ENCODE measurements around the gene ZAR1.
"Not testable (repeated sequence)": the region's sequence is repeated elsewhere in the genome, so short reads cannot be mapped to it uniquely, and the experiment has no call there.

Gene ZAR1

GRCh38 chr4:48490012-48490679 lies at the start of gene ZAR1:
ZAR1 (plus strand) TSS chr4:48490252; CDS start chr4:48490292, 40 bp downstream.
- no peak for DNase-seq (ENCODE audit: low read depth in 2 of 3, low spot score in 2 of 3)

GRCh38 chr4:48440914-48441313 lies 49.1 kb upstream of the ZAR1 start:
- DNase-seq (ENCODE audit: low read depth in 2 of 3, low spot score in 2 of 3): not testable (repeated sequence)

GRCh38 chr4:48445704-48446103 lies 44.3 kb upstream of the ZAR1 start:
- DNase-seq (ENCODE audit: low read depth in 2 of 3, low spot score in 2 of 3): no peak

- DNase-seq (ENCODE audit: low read depth in 2 of 3, low spot score in 2 of 3): no peak
Measured at GRCh38 chr4:48446642-48447041, 43.4 kb upstream of the ZAR1 start.

- DNase-seq (ENCODE audit: low read depth in 2 of 3, low spot score in 2 of 3): no peak
Measured at GRCh38 chr4:48449151-48449550, 40.9 kb upstream of the ZAR1 start.

- no peak for DNase-seq (ENCODE audit: low read depth in 2 of 3, low spot score in 2 of 3)
Measured at GRCh38 chr4:48450740-48451139, 39.3 kb upstream of the ZAR1 start.

- not testable (repeated sequence) for DNase-seq (ENCODE audit: low read depth in 2 of 3, low spot score in 2 of 3)
Measured at GRCh38 chr4:48451656-48452055, 38.4 kb upstream of the ZAR1 start.

GRCh38 chr4:48454591-48454990 lies 35.5 kb upstream of the ZAR1 start:
- no peak for DNase-seq (ENCODE audit: low read depth in 2 of 3, low spot score in 2 of 3)

GRCh38 chr4:48461000-48461399 lies 29.1 kb upstream of the ZAR1 start:
- DNase-seq (ENCODE audit: low read depth in 2 of 3, low spot score in 2 of 3): no peak

- no peak for DNase-seq (ENCODE audit: low read depth in 2 of 3, low spot score in 2 of 3)
Measured at GRCh38 chr4:48462363-48462762, 27.7 kb upstream of the ZAR1 start.

GRCh38 chr4:48467442-48467841 lies 22.6 kb upstream of the ZAR1 start:
- no peak for DNase-seq (ENCODE audit: low read depth in 2 of 3, low spot score in 2 of 3)

- no peak for DNase-seq (ENCODE audit: low read depth in 2 of 3, low spot score in 2 of 3)
Measured at GRCh38 chr4:48467891-48468290, 22.2 kb upstream of the ZAR1 start.

- DNase-seq (ENCODE audit: low read depth in 2 of 3, low spot score in 2 of 3): no peak
Measured at GRCh38 chr4:48470137-48470536, 19.9 kb upstream of the ZAR1 start.

GRCh38 chr4:48470570-48470969 lies 19.5 kb upstream of the ZAR1 start:
- no peak for DNase-seq (ENCODE audit: low read depth in 2 of 3, low spot score in 2 of 3)

GRCh38 chr4:48472794-48473193 lies 17.3 kb upstream of the ZAR1 start:
- no peak for DNase-seq (ENCODE audit: low read depth in 2 of 3, low spot score in 2 of 3)

GRCh38 chr4:48475770-48476169 lies 14.3 kb upstream of the ZAR1 start:
- DNase-seq (ENCODE audit: low read depth in 2 of 3, low spot score in 2 of 3): no peak

GRCh38 chr4:48478273-48478672 lies 11.8 kb upstream of the ZAR1 start:
- DNase-seq (ENCODE audit: low read depth in 2 of 3, low spot score in 2 of 3): no peak

GRCh38 chr4:48481581-48481980 lies 8.5 kb upstream of the ZAR1 start:
- DNase-seq (ENCODE audit: low read depth in 2 of 3, low spot score in 2 of 3): no peak

GRCh38 chr4:48483006-48483776 lies 6.9 kb upstream of the ZAR1 start, which contains the start of gene SLC10A4:
SLC10A4 (plus strand) TSS chr4:48483343; CDS start chr4:48483562, 219 bp downstream.
- no peak for DNase-seq (ENCODE audit: low read depth in 2 of 3, low spot score in 2 of 3)

GRCh38 chr4:48483777-48484493 lies 6.1 kb upstream of the ZAR1 start:
- no peak for DNase-seq (ENCODE audit: low read depth in 2 of 3, low spot score in 2 of 3)

GRCh38 chr4:48484494-48485168 lies 5.4 kb upstream of the ZAR1 start:
- DNase-seq (ENCODE audit: low read depth in 2 of 3, low spot score in 2 of 3): no peak

- no peak for DNase-seq (ENCODE audit: low read depth in 2 of 3, low spot score in 2 of 3)
Measured at GRCh38 chr4:48489683-48490011, 405 bp upstream of the ZAR1 start.
